ENCODE measurements around the gene ARID3A. TPM values are rescaled to one million over a fixed set of nuclear protein-coding genes. Genes with fewer than 3 reads are reported as not detected.

The ARID3A gene
- total RNA-seq, 1 experiment from 2014 or later, result 116 TPM

- Mint-ChIP-seq H3K27me3 (ENCODE audit: low read depth) (no peaks in the 10 kb centered on the region), H3K9me3 (no peaks in the 10 kb centered on the region), H3K36me3 (peaks cover 23% of the 10 kb centered on the region), H3K27ac (no peak overlapping the region), H3K4me3 (no peak overlapping the region), H3K4me1 (peaks cover 11% of the 10 kb centered on the region)
- ChIA-PET POLR2A (no interaction called here), CTCF (interaction anchor here (0.7 to 2.3 kb wide), 2 partner anchors 25 to 49 kb away, joined by 3 to 7 read pairs; partner anchors contain the start of gene WDR18)
- no peak for ATAC-seq
- DNase-seq (ENCODE audit: low spot score), result no peak
- TF ChIP-seq JAZF1 (CRISPR knock-in tag; IDR thresholded peaks at IDR 0.05), result no peak
- no peak for TF ChIP-seq ETV6 (CRISPR knock-in tag; IDR thresholded peaks at IDR 0.05)
- TF ChIP-seq GABPB1 (CRISPR knock-in tag; IDR thresholded peaks at IDR 0.05), result peak; percentile 61
Measured at GRCh38 chr19:934865-935479, 9.1 kb downstream of the ARID3A start.

DNA sequence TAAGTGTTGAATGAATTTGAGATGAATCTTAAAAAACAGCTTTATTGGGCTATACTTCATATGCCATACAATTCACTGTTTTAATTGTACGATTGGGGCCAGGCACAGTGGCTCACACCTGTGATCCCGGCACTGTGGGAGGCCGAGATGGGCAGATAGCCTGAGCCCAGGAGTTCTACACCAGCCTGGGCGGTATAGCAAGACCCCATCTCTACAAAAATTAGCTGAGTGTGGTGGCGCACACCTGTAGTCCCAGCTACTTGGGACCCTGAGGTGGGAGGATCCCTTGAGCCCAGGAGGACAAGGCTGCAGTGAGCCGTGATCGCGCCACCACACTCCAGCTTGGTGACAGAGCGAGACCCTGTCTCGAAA is 10.3 kb downstream of the ARID3A start:
- Mint-ChIP-seq H3K4me1 (peaks cover 11% of the 10 kb centered on the region), H3K27me3 (ENCODE audit: low read depth) (no peaks in the 10 kb centered on the region), H3K27ac (no peak overlapping the region), H3K9me3 (no peaks in the 10 kb centered on the region), H3K36me3 (peaks cover 19% of the 10 kb centered on the region), H3K4me3 (no peak overlapping the region)
- no peak for DNase-seq (ENCODE audit: low spot score)
- POLR2A ChIA-PET, result no interaction called here
- CTCF ChIA-PET, result interaction anchor here (2.3 kb wide), 1 partner anchor 23 kb away, joined by 7 read pairs; no protein-coding TSS in a partner anchor
- TF ChIP-seq ZNF121 (CRISPR knock-in tag; IDR thresholded peaks at IDR 0.05) (0 out of 2 replicates have a peak, but pooled peaks have one; percentile 65), ARID4B (CRISPR knock-in tag; IDR thresholded peaks at IDR 0.05; ENCODE audit: borderline replicate concordance) (no peak)
- ATAC-seq, result no peak

- DNase-seq (ENCODE audit: low spot score) (no peak), ATAC-seq (no peak)
- Mint-ChIP-seq H3K27me3 (ENCODE audit: low read depth) (no peaks in the 10 kb centered on the region), H3K4me1 (peaks cover 8% of the 10 kb centered on the region), H3K9me3 (no peaks in the 10 kb centered on the region), H3K4me3 (no peak overlapping the region), H3K27ac (peak overlapping the region; percentile 81), H3K36me3 (peaks cover 24% of the 10 kb centered on the region)
- ChIA-PET POLR2A (interaction anchor here (0.7 kb wide), 1 partner anchor 71 kb away, joined by 6 read pairs; no protein-coding TSS in a partner anchor), CTCF (interaction anchor here (0.7 to 1.4 kb wide), 2 partner anchors 64 to 74 kb away, joined by 4 read pairs; no protein-coding TSS in a partner anchor)
- TF ChIP-seq KAT7 (CRISPR knock-in tag; IDR thresholded peaks at IDR 0.05; ENCODE audit: borderline replicate concordance) (no peak), ZNF121 (CRISPR knock-in tag; IDR thresholded peaks at IDR 0.05) (peak; percentile 48; the same call in 1 of the 2 replicates), ZBTB21 (CRISPR knock-in tag; IDR thresholded peaks at IDR 0.05; ENCODE audit: borderline replicate concordance) (no peak)
Measured at GRCh38 chr19:937259-937694, 11.4 kb downstream of the ARID3A start.

GRCh38 chr19:938233-938923 is 12.5 kb downstream of the ARID3A start:
- POLR2A ChIA-PET, result interaction anchor here (0.7 kb wide), 1 partner anchor 70 kb away, joined by 6 read pairs; no protein-coding TSS in a partner anchor
- DNase-seq (ENCODE audit: low spot score) (no peak), ATAC-seq (no peak)
- Mint-ChIP-seq H3K4me1 (peaks cover 3% of the 10 kb centered on the region; the same call in 1 of the 2 replicates), H3K9me3 (no peaks in the 10 kb centered on the region), H3K4me3 (no peak overlapping the region), H3K36me3 (peaks cover 33% of the 10 kb centered on the region), H3K27ac (peak overlapping the region; percentile 89; the same call in 1 of the 2 replicates), H3K27me3 (ENCODE audit: low read depth) (no peaks in the 10 kb centered on the region)
- TF ChIP-seq ZNF512 (CRISPR knock-in tag; IDR thresholded peaks at IDR 0.05; ENCODE audit: borderline replicate concordance), result no peak
- TF ChIP-seq ZNF219 (CRISPR knock-in tag; IDR thresholded peaks at IDR 0.05; ENCODE audit: borderline replicate concordance), result no peak
- TF ChIP-seq, protein P1, sequence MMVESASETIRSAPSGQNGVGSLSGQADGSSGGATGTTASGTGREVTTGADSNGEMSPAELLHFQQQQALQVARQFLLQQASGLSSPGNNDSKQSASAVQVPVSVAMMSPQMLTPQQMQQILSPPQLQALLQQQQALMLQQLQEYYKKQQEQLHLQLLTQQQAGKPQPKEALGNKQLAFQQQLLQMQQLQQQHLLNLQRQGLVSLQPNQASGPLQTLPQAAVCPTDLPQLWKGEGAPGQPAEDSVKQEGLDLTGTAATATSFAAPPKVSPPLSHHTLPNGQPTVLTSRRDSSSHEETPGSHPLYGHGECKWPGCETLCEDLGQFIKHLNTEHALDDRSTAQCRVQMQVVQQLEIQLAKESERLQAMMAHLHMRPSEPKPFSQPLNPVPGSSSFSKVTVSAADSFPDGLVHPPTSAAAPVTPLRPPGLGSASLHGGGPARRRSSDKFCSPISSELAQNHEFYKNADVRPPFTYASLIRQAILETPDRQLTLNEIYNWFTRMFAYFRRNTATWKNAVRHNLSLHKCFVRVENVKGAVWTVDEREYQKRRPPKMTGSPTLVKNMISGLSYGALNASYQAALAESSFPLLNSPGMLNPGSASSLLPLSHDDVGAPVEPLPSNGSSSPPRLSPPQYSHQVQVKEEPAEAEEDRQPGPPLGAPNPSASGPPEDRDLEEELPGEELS (CRISPR knock-in tag; IDR thresholded peaks at IDR 0.05), result no peak
- CTCF ChIA-PET, result interaction anchor here (0.7 to 1.4 kb wide), 3 partner anchors 21 to 75 kb away, joined by 3 to 4 read pairs (median 4); no protein-coding TSS in a partner anchor

All from WTC11 (cell line).